ENCODE measurements around the gene JAK1. TPM values are rescaled to one million over a fixed set of nuclear protein-coding genes. Genes with fewer than 3 reads are reported as not detected.

Gene JAK1
- total and polyA plus RNA-seq, 5 donors = 33.1 to 106 (median 87.0) TPM

- Histone ChIP-seq H3K4me3 (ENCODE audit: low read length) (no peak overlapping the region), H3K27ac (ENCODE audit: low read length) (no peak overlapping the region)
- no peak for ATAC-seq
These were observed 18.1 kb downstream of the JAK1 start for GRCh38 chr1:64948216-64948615.

GRCh38 chr1:64946916-64947315, 19.4 kb downstream of the JAK1 start:
- Histone ChIP-seq H3K27me3 (ENCODE audit: control insufficient read depth, insufficient read depth) (no peaks in the 10 kb centered on the region), H3K4me3 (ENCODE audit: low read length) (no peak overlapping the region), H3K27ac (ENCODE audit: low read length) (no peak overlapping the region), H3K9me3 (ENCODE audit: control insufficient read depth, low read length) (no peaks in the 10 kb centered on the region), H3K4me1 (ENCODE audit: control insufficient read depth, insufficient read depth, low read length) (peaks cover 8% of the 10 kb centered on the region)
- ATAC-seq (no peak), DNase-seq (no peak)
- WGBS = 0% methylated on average over 1 of the region's 1 CpG
- intact Hi-C loops (cut with DNase I) = no loop called here

More at GRCh38 chr1:64948216-64948615, 18.1 kb downstream of the JAK1 start:
- H3K27me3 ChIP-seq (ENCODE audit: control insufficient read depth, insufficient read depth) = no peaks in the 10 kb centered on the region
- 93% methylated on average over 2 of the region's 2 CpGs for WGBS
- peaks cover 7% of the 10 kb centered on the region for H3K4me1 ChIP-seq (ENCODE audit: control insufficient read depth, insufficient read depth, low read length)
- intact Hi-C loops (cut with DNase I) = no loop called here
- no peaks in the 10 kb centered on the region for H3K9me3 ChIP-seq (ENCODE audit: control insufficient read depth, low read length)
- no peak for DNase-seq

- intact Hi-C loops (cut with DNase I) = no loop called here
- H3K27ac ChIP-seq (ENCODE audit: low read length) = no peak overlapping the region
- ATAC-seq = no peak
- 93% methylated on average over 6 of the region's 6 CpGs for WGBS
- H3K4me1 ChIP-seq (ENCODE audit: control insufficient read depth, insufficient read depth, low read length) = peaks cover 13% of the 10 kb centered on the region
- H3K4me3 ChIP-seq (ENCODE audit: low read length) = no peak overlapping the region
- no peaks in the 10 kb centered on the region for H3K27me3 ChIP-seq (ENCODE audit: control insufficient read depth, insufficient read depth)
- no peaks in the 10 kb centered on the region for H3K9me3 ChIP-seq (ENCODE audit: control insufficient read depth, low read length)
- no peak for DNase-seq
These were observed 21.4 kb downstream of the JAK1 start for GRCh38 chr1:64944913-64945312.

DNA sequence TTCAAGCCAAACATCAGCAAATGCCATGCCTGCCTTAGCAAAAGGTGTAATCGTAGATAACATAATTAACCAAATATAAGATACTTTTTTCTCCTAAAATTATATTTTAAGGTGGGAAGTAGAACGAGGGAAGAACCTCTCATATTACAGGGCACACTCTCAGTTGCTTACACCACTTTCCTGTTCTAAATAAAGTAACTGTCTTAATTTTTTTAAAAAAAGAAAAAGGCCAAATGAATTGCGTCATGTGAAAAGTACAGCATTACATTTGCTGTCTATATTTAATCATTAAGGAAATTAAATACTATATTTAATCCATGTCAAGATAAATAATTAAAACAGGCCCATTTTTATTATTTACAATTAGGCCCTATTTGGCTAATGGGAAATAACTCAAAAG, 23.7 kb downstream of the JAK1 start:
- 34% methylated on average over 3 of the region's 3 CpGs for WGBS
- no peaks in the 10 kb centered on the region for H3K27me3 ChIP-seq (ENCODE audit: control insufficient read depth, insufficient read depth)
- intact Hi-C loops (cut with DNase I) = no loop called here
- no peaks in the 10 kb centered on the region for H3K9me3 ChIP-seq (ENCODE audit: control insufficient read depth, low read length)
- H3K27ac ChIP-seq (ENCODE audit: low read length) = no peak overlapping the region
- no peak for ATAC-seq
- peaks cover 11% of the 10 kb centered on the region for H3K4me1 ChIP-seq (ENCODE audit: control insufficient read depth, insufficient read depth, low read length)
- DNase-seq = no peak
- no peak overlapping the region for H3K4me3 ChIP-seq (ENCODE audit: low read length)

DNA sequence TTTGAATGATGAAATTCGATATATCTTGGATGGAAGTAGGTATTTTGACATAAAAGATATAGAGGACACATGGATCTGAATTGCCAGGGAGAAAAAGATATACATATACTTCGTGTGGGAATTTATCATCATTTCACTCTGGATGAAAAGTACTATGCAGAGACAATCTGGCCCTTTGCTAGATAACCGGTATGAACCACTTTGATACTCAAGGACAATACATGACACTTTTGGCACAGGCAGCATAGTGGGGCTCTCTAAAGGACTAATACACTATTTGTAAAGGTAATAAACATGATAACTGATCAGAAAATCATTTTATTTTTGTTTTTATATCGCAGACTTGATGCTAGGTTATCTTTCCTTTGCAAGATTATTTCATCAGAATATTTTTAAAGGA, 24.2 kb downstream of the JAK1 start:
- peaks cover 11% of the 10 kb centered on the region for H3K4me1 ChIP-seq (ENCODE audit: control insufficient read depth, insufficient read depth, low read length)
- ATAC-seq = no peak
- no peak overlapping the region for H3K27ac ChIP-seq (ENCODE audit: low read length)
- H3K27me3 ChIP-seq (ENCODE audit: control insufficient read depth, insufficient read depth) = no peaks in the 10 kb centered on the region
- H3K4me3 ChIP-seq (ENCODE audit: low read length) = no peak overlapping the region
- 67% methylated on average over 4 of the region's 4 CpGs for WGBS
- no peak for DNase-seq
- intact Hi-C loops (cut with DNase I) = no loop called here
- H3K9me3 ChIP-seq (ENCODE audit: control insufficient read depth, low read length) = no peaks in the 10 kb centered on the region

- Histone ChIP-seq H3K4me3 (ENCODE audit: low read length) (no peak overlapping the region), H3K27ac (ENCODE audit: low read length) (no peak overlapping the region), H3K4me1 (ENCODE audit: control insufficient read depth, insufficient read depth, low read length) (peaks cover 11% of the 10 kb centered on the region), H3K27me3 (ENCODE audit: control insufficient read depth, insufficient read depth) (no peaks in the 10 kb centered on the region), H3K9me3 (ENCODE audit: control insufficient read depth, low read length) (no peaks in the 10 kb centered on the region)
- 58% methylated on average over 5 of the region's 5 CpGs for WGBS
- intact Hi-C loops (cut with DNase I) = no loop called here
- DNase-seq = no peak
- ATAC-seq = peak; percentile 37 to 66
These were observed 24.8 kb downstream of the JAK1 start for GRCh38 chr1:64941461-64942117.

GRCh38 chr1:64940025-64940424, 26.3 kb downstream of the JAK1 start:
- intact Hi-C loops (cut with DNase I) = no loop called here
- peaks cover 12% of the 10 kb centered on the region for H3K4me1 ChIP-seq (ENCODE audit: control insufficient read depth, insufficient read depth, low read length)
- 75% methylated on average over 3 of the region's 3 CpGs for WGBS

DNA sequence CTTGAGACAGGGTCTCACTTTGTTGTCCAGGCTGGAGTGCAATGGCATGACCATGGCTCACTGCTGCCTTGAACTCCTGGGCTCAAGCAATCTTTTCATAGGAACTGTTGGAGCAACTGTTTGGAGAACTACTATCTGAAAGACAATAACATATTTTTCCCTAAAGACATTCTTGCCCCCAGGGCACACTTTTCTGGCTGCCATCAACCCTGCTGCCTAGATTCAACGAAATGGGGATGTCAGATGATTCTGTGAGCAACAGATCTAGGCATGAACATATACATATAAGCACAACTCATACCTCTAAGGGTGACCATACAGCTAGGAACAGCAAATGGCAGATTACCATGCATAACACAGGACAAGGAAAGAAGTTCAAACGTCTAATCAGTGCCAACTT, 27.4 kb downstream of the JAK1 start:
- DNase-seq = no peak
- Histone ChIP-seq H3K9me3 (ENCODE audit: control insufficient read depth, low read length) (no peaks in the 10 kb centered on the region), H3K4me1 (ENCODE audit: control insufficient read depth, insufficient read depth, low read length) (peaks cover 14% of the 10 kb centered on the region), H3K4me3 (ENCODE audit: low read length) (no peak overlapping the region), H3K27ac (ENCODE audit: low read length) (no peak overlapping the region), H3K27me3 (ENCODE audit: control insufficient read depth, insufficient read depth) (no peaks in the 10 kb centered on the region)
- ATAC-seq = no peak
- intact Hi-C loops (cut with DNase I) = no loop called here
- 65% methylated on average over 2 of the region's 2 CpGs for WGBS

More at GRCh38 chr1:64940025-64940424, 26.3 kb downstream of the JAK1 start:
- DNase-seq (no peak), ATAC-seq (no peak)
- no peaks in the 10 kb centered on the region for H3K9me3 ChIP-seq (ENCODE audit: control insufficient read depth, low read length)
- H3K27ac ChIP-seq (ENCODE audit: low read length) = no peak overlapping the region
- H3K4me3 ChIP-seq (ENCODE audit: low read length) = no peak overlapping the region
- H3K27me3 ChIP-seq (ENCODE audit: control insufficient read depth, insufficient read depth) = no peaks in the 10 kb centered on the region

DNA sequence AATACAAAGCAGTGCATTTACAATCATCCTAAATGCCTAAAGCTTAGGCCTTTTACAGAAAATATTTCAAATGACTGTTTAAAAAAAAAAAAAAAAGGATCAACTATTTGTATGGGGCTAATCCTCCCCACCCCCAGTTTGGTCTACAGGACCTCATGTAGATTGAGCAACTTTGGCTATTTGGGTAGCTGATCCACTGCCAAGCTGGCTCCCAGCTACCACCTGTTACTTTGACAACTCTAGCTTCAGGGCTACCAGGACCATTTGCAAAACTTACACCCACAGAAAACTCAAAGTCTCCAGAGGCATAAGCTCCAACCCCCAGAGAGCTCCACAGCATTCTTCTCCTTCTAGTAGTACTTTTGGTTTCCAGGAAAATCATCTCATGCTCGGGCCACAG, 29.4 kb downstream of the JAK1 start:
- intact Hi-C loops (cut with DNase I) = no loop called here
- Histone ChIP-seq H3K27me3 (ENCODE audit: control insufficient read depth, insufficient read depth) (no peaks in the 10 kb centered on the region), H3K4me3 (ENCODE audit: low read length) (no peak overlapping the region), H3K4me1 (ENCODE audit: control insufficient read depth, insufficient read depth, low read length) (peaks cover 14% of the 10 kb centered on the region), H3K9me3 (ENCODE audit: control insufficient read depth, low read length) (no peaks in the 10 kb centered on the region), H3K27ac (ENCODE audit: low read length) (no peak overlapping the region)
- ATAC-seq (no peak), DNase-seq (peak in 1 of 3 donors; percentile 46)
- WGBS = 90% methylated on average over 1 of the region's 1 CpG

GRCh38 chr1:64935551-64936155, 30.7 kb downstream of the JAK1 start:
- Histone ChIP-seq H3K27me3 (ENCODE audit: control insufficient read depth, insufficient read depth) (no peaks in the 10 kb centered on the region), H3K4me1 (ENCODE audit: control insufficient read depth, insufficient read depth, low read length) (peaks cover 10% of the 10 kb centered on the region), H3K9me3 (ENCODE audit: control insufficient read depth, low read length) (no peaks in the 10 kb centered on the region), H3K27ac (ENCODE audit: low read length) (no peak overlapping the region), H3K4me3 (ENCODE audit: low read length) (no peak overlapping the region)
- ATAC-seq (no peak), DNase-seq (no peak)
- intact Hi-C loops (cut with DNase I) = no loop called here
- WGBS = 81% methylated on average over 9 of the region's 9 CpGs

DNA sequence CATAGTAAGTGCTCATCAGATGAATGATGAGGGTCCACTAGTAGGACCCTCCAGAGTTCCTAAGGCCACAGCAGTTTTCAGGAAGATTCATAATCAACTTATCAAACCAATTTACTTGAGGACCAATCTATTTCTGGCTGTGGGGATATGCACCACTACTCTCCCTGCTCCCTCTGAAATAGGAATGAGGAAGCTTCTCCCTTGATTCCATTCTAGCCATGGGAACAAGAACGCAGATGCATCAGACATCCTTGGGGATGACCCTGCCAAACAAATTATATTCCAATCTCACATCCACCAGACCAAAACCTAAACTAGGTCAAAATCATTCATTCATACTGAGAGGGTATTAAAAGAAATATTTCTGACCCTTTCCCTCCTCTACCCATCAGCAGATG, 31.5 kb downstream of the JAK1 start:
- WGBS = 85% methylated on average over 1 of the region's 1 CpG
- Histone ChIP-seq H3K27me3 (ENCODE audit: control insufficient read depth, insufficient read depth) (no peaks in the 10 kb centered on the region), H3K4me3 (ENCODE audit: low read length) (no peak overlapping the region), H3K4me1 (ENCODE audit: control insufficient read depth, insufficient read depth, low read length) (peaks cover 10% of the 10 kb centered on the region), H3K27ac (ENCODE audit: low read length) (no peak overlapping the region), H3K9me3 (ENCODE audit: control insufficient read depth, low read length) (no peaks in the 10 kb centered on the region)
- DNase-seq (no peak), ATAC-seq (no peak)
- intact Hi-C loops (cut with DNase I) = no loop called here

Measured in right cardiac atrium (tissue), 5 donors.